ENCODE results near the gene DPYSL5.

- no peak for TF ChIP-seq ZNF274 (CRISPR knock-in tag; IDR thresholded peaks at IDR 0.05)
- no peak for TF ChIP-seq HIVEP1 (CRISPR knock-in tag; IDR thresholded peaks at IDR 0.05)
- TF ChIP-seq SP1 (IDR thresholded peaks at IDR 0.05) = no peak
- no peak for TF ChIP-seq SP1 (CRISPR knock-in tag; IDR thresholded peaks at IDR 0.05)
- TF ChIP-seq POLR2A (IDR thresholded peaks at IDR 0.05; ENCODE audit: insufficient read depth in 1 of 2, low read depth in 2 of 2, low read length in 2 of 2) = no peak
- TF ChIP-seq CCAR2 (optimal IDR thresholded peaks at IDR 0.05; ENCODE audit: low read depth, low read length) = no peak
Observed at GRCh38 chr2:26864646-26865045, 16.7 kb downstream of the DPYSL5 start.

Data from HepG2 (cell line).